ENCODE measurements around the gene HOXA5. TPM values are rescaled to one million over a fixed set of nuclear protein-coding genes. Genes with fewer than 3 reads are reported as not detected.

Gene HOXA5
- total RNA-seq, 1 experiment from 2014 or later: 0.79 TPM

- peak overlapping the region; percentile 25 for H3K27ac ChIP-seq
- peaks cover 7% of the 10 kb centered on the region for H3K36me3 ChIP-seq
- peaks cover 65% of the 10 kb centered on the region for H3K4me1 ChIP-seq (replicated peaks)
- peak overlapping the region; percentile 18 for H3K4me3 ChIP-seq
- H3K9me3 ChIP-seq (replicated peaks): no peaks in the 10 kb centered on the region
- DNase-seq (ENCODE audit: low read depth in 1 of 2, low spot score in 2 of 2): no peak
- no peaks in the 10 kb centered on the region for H3K27me3 ChIP-seq (replicated peaks)
These were observed 4.7 kb upstream of the HOXA5 start for GRCh38 chr7:27148031-27148755.

GRCh38 chr7:27147199-27148030 is 3.9 kb upstream of the HOXA5 start, which contains the start of gene HOXA6:
Gene HOXA6 (minus strand): TSS chr7:27147774. CDS start chr7:27147749, 25 bp downstream.
- no peaks in the 10 kb centered on the region for H3K27me3 ChIP-seq (replicated peaks)
- H3K4me3 ChIP-seq: peak within 1 kb of the TSS; percentile 18
- H3K9me3 ChIP-seq (replicated peaks): no peaks in the 10 kb centered on the region
- no peak for DNase-seq (ENCODE audit: low read depth in 1 of 2, low spot score in 2 of 2)
- H3K4me1 ChIP-seq (replicated peaks): peaks cover 67% of the 10 kb centered on the region
- peak within 1 kb of the TSS; percentile 25 for H3K27ac ChIP-seq
- H3K36me3 ChIP-seq: peaks cover 9% of the 10 kb centered on the region

GRCh38 chr7:27146491-27147198 is 3.2 kb upstream of the HOXA5 start:
- Histone ChIP-seq H3K4me3 (no peak overlapping the region), H3K36me3 (peaks cover 11% of the 10 kb centered on the region), H3K9me3 (replicated peaks) (no peaks in the 10 kb centered on the region), H3K27ac (no peak overlapping the region), H3K27me3 (replicated peaks) (no peaks in the 10 kb centered on the region), H3K4me1 (replicated peaks) (peaks cover 62% of the 10 kb centered on the region)
- no peak for DNase-seq (ENCODE audit: low read depth in 1 of 2, low spot score in 2 of 2)

DNA sequence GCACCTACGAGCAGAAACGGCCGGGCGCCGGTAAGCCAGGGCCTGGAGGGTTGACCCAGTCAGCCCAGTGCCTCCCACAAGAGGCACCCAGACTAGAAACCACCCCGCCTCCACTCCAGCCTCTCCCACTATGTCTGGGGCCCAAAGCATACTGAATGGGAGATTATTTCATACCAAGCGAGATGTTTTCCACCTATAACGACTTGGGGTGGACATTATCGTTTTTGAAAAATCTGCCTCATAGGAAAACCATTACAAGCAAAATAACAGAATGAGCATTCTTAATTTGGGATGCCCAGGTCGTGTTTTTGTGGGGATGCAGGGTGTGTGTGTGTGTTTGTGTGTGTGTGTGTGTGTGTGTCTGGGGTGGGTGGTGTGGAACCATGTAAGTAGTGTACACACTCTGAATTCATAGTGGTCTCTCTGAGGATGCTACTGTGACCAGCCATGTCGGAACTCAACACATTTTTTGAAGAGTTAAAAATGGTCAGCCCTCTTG is 2.5 kb upstream of the HOXA5 start:
- Histone ChIP-seq H3K36me3 (peaks cover 12% of the 10 kb centered on the region), H3K27me3 (replicated peaks) (no peaks in the 10 kb centered on the region), H3K4me3 (no peak overlapping the region), H3K9me3 (replicated peaks) (no peaks in the 10 kb centered on the region), H3K27ac (no peak overlapping the region), H3K4me1 (replicated peaks) (peaks cover 57% of the 10 kb centered on the region)
- no peak for DNase-seq (ENCODE audit: low read depth in 1 of 2, low spot score in 2 of 2)

DNA sequence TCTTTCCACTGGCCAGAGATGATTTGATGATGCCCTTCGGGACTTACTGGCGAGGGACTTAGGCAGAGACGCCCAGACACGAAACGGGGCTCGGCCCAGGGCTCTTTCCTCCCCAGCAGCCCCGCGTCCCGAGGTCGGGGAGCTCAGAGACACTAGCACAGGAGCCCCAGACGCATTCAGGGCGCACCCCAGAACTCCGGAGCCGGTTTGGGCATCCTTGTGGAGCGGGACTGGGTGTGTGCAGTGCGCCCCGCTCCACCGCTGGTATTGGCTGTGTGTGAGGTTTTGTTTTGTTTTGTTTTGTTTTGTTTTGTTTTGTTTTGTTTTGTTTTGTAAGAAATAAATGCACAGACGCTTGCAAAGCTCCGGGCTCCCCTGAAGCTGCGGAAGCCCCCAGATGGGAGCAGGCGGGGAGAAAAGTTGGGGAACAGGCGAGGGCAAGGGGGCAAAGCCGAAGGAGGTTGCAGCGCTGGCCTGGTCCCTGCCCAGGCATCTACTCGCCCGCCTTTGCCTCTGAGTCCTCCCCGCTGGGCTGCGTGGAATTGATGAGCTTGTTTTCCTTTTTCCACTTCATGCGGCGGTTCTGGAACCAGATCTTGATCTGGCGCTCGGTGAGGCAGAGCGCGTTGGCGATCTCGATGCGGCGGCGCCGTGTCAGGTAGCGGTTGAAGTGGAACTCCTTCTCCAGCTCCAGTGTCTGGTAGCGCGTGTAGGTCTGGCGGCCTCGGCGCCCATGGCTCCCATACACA is 1.9 kb upstream of the HOXA5 start:
- no peak overlapping the region for H3K27ac ChIP-seq
- H3K9me3 ChIP-seq (replicated peaks): no peaks in the 10 kb centered on the region
- peak in 1 of 2 experiments; percentile 37 for DNase-seq (ENCODE audit: low read depth in 1 of 2, low spot score in 2 of 2)
- H3K27me3 ChIP-seq (replicated peaks): no peaks in the 10 kb centered on the region
- H3K4me3 ChIP-seq: no peak overlapping the region
- peaks cover 53% of the 10 kb centered on the region for H3K4me1 ChIP-seq (replicated peaks)
- peaks cover 12% of the 10 kb centered on the region for H3K36me3 ChIP-seq

- no peak overlapping the region for H3K4me3 ChIP-seq
- H3K27me3 ChIP-seq (replicated peaks): no peaks in the 10 kb centered on the region
- no peaks in the 10 kb centered on the region for H3K9me3 ChIP-seq (replicated peaks)
- peak in 1 of 2 experiments; percentile 41 for DNase-seq (ENCODE audit: low read depth in 1 of 2, low spot score in 2 of 2)
- H3K27ac ChIP-seq: no peak overlapping the region
- peaks cover 12% of the 10 kb centered on the region for H3K36me3 ChIP-seq
- H3K4me1 ChIP-seq (replicated peaks): peaks cover 51% of the 10 kb centered on the region
These were observed 1.3 kb upstream of the HOXA5 start for GRCh38 chr7:27144781-27145164.

DNA sequence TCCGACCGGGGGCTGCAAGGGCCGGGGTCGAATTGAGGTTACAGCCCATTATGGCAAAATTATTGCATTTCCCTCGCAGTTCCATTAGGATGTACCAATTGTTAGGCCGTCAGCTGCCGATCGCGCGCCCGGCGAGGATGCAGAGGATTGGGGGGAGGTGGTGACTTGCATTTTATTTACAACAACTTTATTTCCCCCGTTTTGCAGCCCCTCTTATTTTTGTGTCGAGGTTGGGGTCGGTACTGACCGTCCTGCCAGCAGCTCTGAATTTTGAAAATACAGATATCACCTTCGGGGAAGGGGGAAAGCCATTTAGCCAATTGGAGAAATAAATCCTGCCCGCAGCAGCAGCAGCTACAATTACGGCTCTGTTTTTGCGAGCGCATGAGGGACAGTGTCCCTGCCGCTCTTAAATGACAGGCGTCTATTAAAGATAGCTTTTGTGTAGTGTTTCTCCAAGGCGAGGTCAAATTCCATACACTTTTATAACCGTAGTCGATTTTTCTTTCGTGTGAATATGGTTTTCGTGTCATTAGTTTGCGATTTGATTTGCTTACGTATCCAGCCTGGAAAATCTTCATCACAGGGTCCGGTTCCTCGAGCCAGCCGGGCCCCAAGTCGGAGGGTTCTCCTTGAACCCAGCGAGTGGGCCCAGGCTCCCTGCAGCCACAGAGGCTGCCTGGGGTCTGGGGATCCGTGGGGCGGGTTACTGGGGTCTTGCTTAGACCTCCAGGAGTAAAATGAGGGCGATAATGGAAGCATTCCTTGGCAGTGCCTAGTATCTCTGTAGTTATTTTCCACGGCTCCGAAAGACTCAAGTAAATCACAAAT is 684 bp upstream of the HOXA5 start:
- H3K4me1 ChIP-seq (replicated peaks): peaks cover 53% of the 10 kb centered on the region
- H3K9me3 ChIP-seq (replicated peaks): no peaks in the 10 kb centered on the region
- H3K27ac ChIP-seq: no peak overlapping the region
- no peaks in the 10 kb centered on the region for H3K27me3 ChIP-seq (replicated peaks)
- peaks cover 12% of the 10 kb centered on the region for H3K36me3 ChIP-seq
- H3K4me3 ChIP-seq: peak overlapping the region; percentile 48
- DNase-seq (ENCODE audit: low read depth in 1 of 2, low spot score in 2 of 2): peak in 1 of 2 experiments; percentile 25

GRCh38 chr7:27142580-27143022 is 880 bp downstream of the HOXA5 start:
- no peaks in the 10 kb centered on the region for H3K9me3 ChIP-seq (replicated peaks)
- no peaks in the 10 kb centered on the region for H3K27me3 ChIP-seq (replicated peaks)
- H3K27ac ChIP-seq: peak overlapping the region; percentile 4; the same call in 1 of the 2 replicates
- peaks cover 40% of the 10 kb centered on the region for H3K4me1 ChIP-seq (replicated peaks)
- peaks cover 12% of the 10 kb centered on the region for H3K36me3 ChIP-seq
- H3K4me3 ChIP-seq: peak overlapping the region; percentile 48
- DNase-seq (ENCODE audit: low read depth in 1 of 2, low spot score in 2 of 2): peak in 1 of 2 experiments; percentile 50

DNA sequence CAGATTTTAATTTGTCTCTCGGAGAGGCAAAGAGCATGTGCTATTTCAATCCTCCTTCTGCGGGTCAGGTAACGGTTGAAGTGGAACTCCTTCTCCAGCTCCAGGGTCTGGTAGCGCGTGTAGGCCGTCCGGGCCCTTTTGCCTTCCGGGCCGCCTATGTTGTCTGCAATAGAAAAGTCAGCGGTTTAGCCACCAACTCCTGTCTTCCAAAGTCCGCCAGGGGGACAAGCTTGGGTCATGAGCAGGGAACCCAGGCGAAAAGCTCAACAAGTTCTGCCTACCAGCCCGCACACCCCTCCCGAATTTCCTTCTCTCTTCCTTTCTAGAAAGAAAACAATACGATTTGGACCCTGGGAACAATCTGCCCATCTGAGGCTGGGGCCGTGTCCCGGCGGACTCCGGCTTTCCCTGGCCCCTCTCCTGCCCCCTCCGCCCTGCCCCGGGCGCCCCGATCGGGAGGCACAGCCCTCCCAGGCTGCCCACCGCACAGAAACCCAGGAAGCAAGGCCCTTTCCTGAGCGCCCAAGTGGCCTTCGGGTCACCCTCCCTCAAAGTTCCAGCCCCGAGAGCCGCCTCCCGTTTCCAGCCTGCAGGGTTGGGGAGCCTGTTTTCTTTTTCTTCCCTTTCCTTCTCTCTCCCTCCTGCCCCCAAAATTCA is 1.4 kb downstream of the HOXA5 start:
- Histone ChIP-seq H3K4me3 (peak overlapping the region; percentile 48), H3K4me1 (replicated peaks) (peaks cover 34% of the 10 kb centered on the region), H3K27ac (peak overlapping the region; percentile 4; the same call in 1 of the 2 replicates), H3K9me3 (replicated peaks) (no peaks in the 10 kb centered on the region), H3K36me3 (peaks cover 12% of the 10 kb centered on the region), H3K27me3 (replicated peaks) (no peaks in the 10 kb centered on the region)
- DNase-seq (ENCODE audit: low read depth in 1 of 2, low spot score in 2 of 2): peak in 1 of 2 experiments; percentile 50

DNA sequence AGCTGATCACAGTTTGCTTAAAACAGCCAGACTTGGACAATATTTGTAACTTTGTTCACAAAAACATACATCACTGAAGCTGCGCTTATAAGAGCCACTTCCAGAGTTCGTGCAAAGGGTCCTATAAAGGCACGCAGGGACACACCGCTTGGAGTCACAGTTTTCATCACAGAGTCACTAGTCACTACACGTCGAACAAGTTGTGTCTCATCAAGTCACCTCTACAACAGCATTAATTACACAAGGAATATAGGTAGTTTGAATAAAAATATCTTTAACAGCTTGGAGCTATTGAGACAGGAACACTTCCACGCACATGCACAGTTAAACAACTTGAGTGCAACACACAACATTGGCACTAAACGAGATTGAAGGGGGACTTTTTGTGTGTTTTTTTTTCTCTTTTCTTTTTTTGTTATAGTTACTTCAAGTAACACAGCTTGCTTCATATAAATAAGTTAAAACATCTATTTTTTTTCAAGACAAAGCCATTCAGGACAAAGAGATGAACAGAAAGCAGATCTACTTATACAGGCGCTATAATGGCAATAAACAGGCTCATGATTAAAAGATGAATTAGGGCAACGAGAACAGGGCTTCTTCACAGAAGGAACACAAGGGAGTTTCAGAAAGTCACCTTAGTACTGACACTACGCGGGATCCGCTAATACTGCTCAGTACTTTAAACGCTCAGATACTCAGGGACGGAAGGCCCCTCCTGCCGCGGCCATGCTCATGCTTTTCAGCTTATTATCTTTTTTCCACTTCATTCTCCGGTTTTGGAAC is 2.2 kb downstream of the HOXA5 start:
- H3K4me1 ChIP-seq (replicated peaks): peaks cover 33% of the 10 kb centered on the region
- H3K36me3 ChIP-seq: peaks cover 12% of the 10 kb centered on the region
- no peak overlapping the region for H3K4me3 ChIP-seq
- no peak for DNase-seq (ENCODE audit: low read depth in 1 of 2, low spot score in 2 of 2)
- no peaks in the 10 kb centered on the region for H3K27me3 ChIP-seq (replicated peaks)
- no peak overlapping the region for H3K27ac ChIP-seq
- no peaks in the 10 kb centered on the region for H3K9me3 ChIP-seq (replicated peaks)

- Histone ChIP-seq H3K27ac (no peak overlapping the region), H3K9me3 (replicated peaks) (no peaks in the 10 kb centered on the region), H3K36me3 (peaks cover 12% of the 10 kb centered on the region), H3K4me3 (no peak overlapping the region), H3K4me1 (replicated peaks) (peaks cover 43% of the 10 kb centered on the region), H3K27me3 (replicated peaks) (no peaks in the 10 kb centered on the region)
- DNase-seq (ENCODE audit: low read depth in 1 of 2, low spot score in 2 of 2): peak in 1 of 2 experiments; percentile 28
These were observed 3.2 kb downstream of the HOXA5 start for GRCh38 chr7:27140126-27140857.
